CD14-positive monocyte (primary cell): ENCODE measurements around the gene EFCAB8. TPM values are rescaled to one million over a fixed set of nuclear protein-coding genes. Genes with fewer than 3 reads are reported as not detected.
A peak's percentile ranks its signal among the peaks of the same experiment; 100 is the strongest.

Experiments used
- DNase-seq, 3 donors: peaks; one replicate each; pipeline ENCODE4 v3.0.0-alpha.2; 2011 to 2022
- H2AFZ ChIP-seq: 2 replicates; pipeline ENCODE4 v1.6.0; 2012; ENCODE audit warnings: mild to moderate bottlenecking, low read depth, low read length, inconsistent platforms; ENCODE audit not compliant: insufficient read depth, poor library complexity, severe bottlenecking
- H3K27ac ChIP-seq, 2 donors: 1 replicate in 1 of 2; 2 replicates in 1 of 2; pipeline ENCODE4 v1.5.1; 2012 to 2013; ENCODE audit warnings: low read length in 2 of 2, control low read depth in 1 of 2, inconsistent platforms in 1 of 2, low read depth in 1 of 2, mild to moderate bottlenecking in 1 of 2
- H3K27me3 ChIP-seq, 2 donors: one replicate each; pipeline versions ENCODE4 v1.6.0 to v1.6.1; 2011 to 2013; ENCODE audit warnings: low read length in 2 of 2; ENCODE audit not compliant: control insufficient read depth in 2 of 2, insufficient read depth in 2 of 2
- H3K36me3 ChIP-seq, 2 donors: replicated peaks in 1 of 2; 1 replicate in 1 of 2; 2 replicates in 1 of 2; pipeline versions ENCODE4 v1.5.1 to v1.6.1; 2012 to 2013; ENCODE audit warnings: low read length in 2 of 2, control low read depth in 1 of 2, inconsistent platforms in 1 of 2, mild to moderate bottlenecking in 1 of 2; ENCODE audit not compliant: insufficient read depth in 2 of 2, control insufficient read depth in 1 of 2
- H3K4me1 ChIP-seq, 2 donors: 1 replicate in 1 of 2; 2 replicates in 1 of 2; pipeline versions ENCODE4 v1.5.1 to v1.6.1; 2012 to 2013; ENCODE audit warnings: low read length in 2 of 2, control low read depth in 1 of 2, inconsistent platforms in 1 of 2, mild to moderate bottlenecking in 1 of 2, moderate library complexity in 1 of 2; ENCODE audit not compliant: insufficient read depth in 2 of 2, control insufficient read depth in 1 of 2
- H3K4me2 ChIP-seq: replicated peaks from 2 replicates; pipeline ENCODE3; 2012; ENCODE audit warnings: low read length, moderate library complexity, mild to moderate bottlenecking; ENCODE audit not compliant: poor library complexity, severe bottlenecking; ENCODE audit errors: extremely low read depth
- H3K4me3 ChIP-seq, 3 experiments: fragments of 200-600 bp in 1 of 3; sonication (generic) in 1 of 3; replicated peaks in 1 of 3; 1 replicate in 2 of 3; 2 replicates in 1 of 3; pipeline ENCODE4 v1.5.1; 2011 to 2013; ENCODE audit warnings: low read length in 3 of 3, mild to moderate bottlenecking in 3 of 3, control low read depth in 2 of 3, low read depth in 2 of 3, inconsistent platforms in 1 of 3, moderate library complexity in 1 of 3
- H3K79me2 ChIP-seq: 2 replicates; pipeline ENCODE4 v1.6.0; 2012; ENCODE audit warnings: mild to moderate bottlenecking, control low read depth, inconsistent platforms, low read length, moderate library complexity; ENCODE audit not compliant: insufficient read depth
- H3K9ac ChIP-seq: 2 replicates; pipeline ENCODE4 v1.6.0; 2017; ENCODE audit warnings: low read length, mild to moderate bottlenecking; ENCODE audit not compliant: insufficient read depth, poor library complexity, severe bottlenecking
- H3K9me3 ChIP-seq, 2 donors: replicated peaks in 1 of 2; 1 replicate in 1 of 2; 2 replicates in 1 of 2; pipeline versions ENCODE4 v1.5.1 to v1.6.1; 2012 to 2013; ENCODE audit warnings: low read length in 2 of 2, control low read depth in 1 of 2; ENCODE audit not compliant: control insufficient read depth in 1 of 2, insufficient read depth in 1 of 2
- H4K20me1 ChIP-seq: 2 replicates; pipeline ENCODE4 v1.6.0; 2012; ENCODE audit warnings: mild to moderate bottlenecking, low read length, control low read depth, moderate library complexity; ENCODE audit not compliant: insufficient read depth
- H3K27ac Mint-ChIP-seq, 7 donors: one replicate each; pipeline ENCODE4 v1.8.0; 2020; ENCODE audit warnings: mild to moderate bottlenecking in 7 of 7, mixed read lengths in 7 of 7, moderate library complexity in 6 of 7, inconsistent platforms in 2 of 7
- H3K27me3 Mint-ChIP-seq, 3 donors: one replicate each; pipeline ENCODE4 v1.8.0; 2021 to 2022; ENCODE audit warnings: low read depth in 3 of 3, mild to moderate bottlenecking in 3 of 3, mixed read lengths in 3 of 3, moderate library complexity in 3 of 3, inconsistent platforms in 1 of 3
- H3K36me3 Mint-ChIP-seq, 2 donors: one replicate each; pipeline ENCODE4 v1.8.0; 2020; ENCODE audit warnings: mixed read lengths in 2 of 2, inconsistent platforms in 1 of 2, mild to moderate bottlenecking in 1 of 2
- H3K4me1 Mint-ChIP-seq: one replicate; pipeline ENCODE4 v1.8.0; 2020; ENCODE audit warnings: mild to moderate bottlenecking, mixed read lengths
- H3K4me3 Mint-ChIP-seq, 2 donors: one replicate each; pipeline ENCODE4 v1.8.0; 2020; ENCODE audit warnings: mild to moderate bottlenecking in 2 of 2, mixed read lengths in 2 of 2, moderate library complexity in 1 of 2
- H3K9me3 Mint-ChIP-seq, 7 donors: one replicate each; pipeline ENCODE4 v1.8.0; 2020 to 2022; ENCODE audit warnings: mixed read lengths in 7 of 7, mild to moderate bottlenecking in 6 of 7, moderate library complexity in 6 of 7, inconsistent platforms in 2 of 7
- WGBS: methylation state at CpG from one replicate; pipeline ENCODE4 v1.1.5; 2013; ENCODE audit warnings: missing lambda C conversion rate; ENCODE audit not compliant: insufficient coverage; 5-methylcytosine and 5-hydroxymethylcytosine counted together
- intact Hi-C, 2 donors: fragments of 100-400 bp; cut with micrococcal nuclease; formaldehyde crosslinking; loops; one replicate each; pipeline versions ENCODE4 v1.15.0 to v1.15.1; 2023
- polyA plus RNA-seq, 3 donors: library from polyadenylated mRNA; depleted of rRNA in 1 of 3; unstranded in 2 of 3; stranded (reverse) in 1 of 3; fragments of 300-500 nt in 2 of 3; fragments of >200 nt in 1 of 3; fragmentation: Illumina TruSeq in 2 of 3; gene quantifications; 1 replicate in 2 of 3; 2 replicates in 1 of 3; pipeline ENCODE4 v1.2.3, GENCODE V29; 2012 to 2021
- TF ChIP-seq, protein P1 (sequence below): fragments of 200-600 bp; IDR thresholded peaks from one replicate; pipeline ENCODE4 v1.8.0; 2022; ENCODE audit warnings: antibody characterized with exemption, mild to moderate bottlenecking

EFCAB8 gene
- polyA plus RNA-seq, 3 donors, result 0.45 TPM; not detected in 2

DNA sequence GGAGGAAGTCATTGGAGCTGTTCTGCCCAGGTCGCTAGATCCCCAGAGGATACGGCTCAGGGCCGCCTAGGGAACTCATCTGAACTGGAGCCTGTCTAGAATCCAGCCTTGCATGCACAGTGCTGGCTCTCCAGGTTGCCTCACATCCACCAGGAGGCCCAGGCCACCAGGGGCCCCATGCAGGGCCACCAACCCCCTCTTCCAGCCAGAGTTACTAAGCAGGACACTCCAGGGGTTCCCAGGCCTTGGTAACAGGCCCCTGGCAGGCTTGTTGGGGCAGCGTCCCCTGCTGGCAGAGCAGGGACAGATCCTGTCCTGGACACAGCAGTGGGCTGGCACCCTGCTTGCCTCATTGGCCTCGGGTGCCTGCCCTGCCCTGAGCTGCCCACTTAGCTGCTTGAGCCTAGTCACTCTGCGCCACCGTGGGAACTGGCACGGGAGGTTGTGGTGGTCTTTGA, 35.3 kb downstream of the EFCAB8 start:
- TF ChIP-seq, protein P1, sequence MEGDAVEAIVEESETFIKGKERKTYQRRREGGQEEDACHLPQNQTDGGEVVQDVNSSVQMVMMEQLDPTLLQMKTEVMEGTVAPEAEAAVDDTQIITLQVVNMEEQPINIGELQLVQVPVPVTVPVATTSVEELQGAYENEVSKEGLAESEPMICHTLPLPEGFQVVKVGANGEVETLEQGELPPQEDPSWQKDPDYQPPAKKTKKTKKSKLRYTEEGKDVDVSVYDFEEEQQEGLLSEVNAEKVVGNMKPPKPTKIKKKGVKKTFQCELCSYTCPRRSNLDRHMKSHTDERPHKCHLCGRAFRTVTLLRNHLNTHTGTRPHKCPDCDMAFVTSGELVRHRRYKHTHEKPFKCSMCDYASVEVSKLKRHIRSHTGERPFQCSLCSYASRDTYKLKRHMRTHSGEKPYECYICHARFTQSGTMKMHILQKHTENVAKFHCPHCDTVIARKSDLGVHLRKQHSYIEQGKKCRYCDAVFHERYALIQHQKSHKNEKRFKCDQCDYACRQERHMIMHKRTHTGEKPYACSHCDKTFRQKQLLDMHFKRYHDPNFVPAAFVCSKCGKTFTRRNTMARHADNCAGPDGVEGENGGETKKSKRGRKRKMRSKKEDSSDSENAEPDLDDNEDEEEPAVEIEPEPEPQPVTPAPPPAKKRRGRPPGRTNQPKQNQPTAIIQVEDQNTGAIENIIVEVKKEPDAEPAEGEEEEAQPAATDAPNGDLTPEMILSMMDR, result peak; percentile 25
- Histone ChIP-seq H3K27ac (no peak overlapping the region), H3K36me3 (no peaks in the 10 kb centered on the region), H3K27me3 (no peaks in the 10 kb centered on the region), H3K79me2 (no peaks in the 10 kb centered on the region), H3K9me3 (no peaks in the 10 kb centered on the region), H3K4me3 (no peak overlapping the region), H2AFZ (no peak overlapping the region), H3K9ac (no peak overlapping the region), H3K4me2 (no peak overlapping the region), H3K4me1 (no peaks in the 10 kb centered on the region), H4K20me1 (no peaks in the 10 kb centered on the region)
- 81% methylated on average over 6 of the region's 8 CpGs for WGBS
- Mint-ChIP-seq H3K27ac (peak overlapping the region in 1 of 7 donors; percentile 60), H3K4me1 (no peaks in the 10 kb centered on the region), H3K27me3 (peaks cover 2 to 5% (median 3%) of the 10 kb centered on the region in 3 donors), H3K9me3 (no peaks in the 10 kb centered on the region), H3K36me3 (no peaks in the 10 kb centered on the region), H3K4me3 (no peak overlapping the region)
- DNase-seq, result peak in 1 of 3 donors; percentile 4
- intact Hi-C loops, result no loop called here

- Histone ChIP-seq H3K9ac (no peak overlapping the region), H3K4me2 (no peak overlapping the region), H3K27me3 (no peaks in the 10 kb centered on the region), H3K4me1 (no peaks in the 10 kb centered on the region), H3K36me3 (no peaks in the 10 kb centered on the region), H4K20me1 (no peaks in the 10 kb centered on the region), H3K4me3 (no peak overlapping the region), H2AFZ (no peak overlapping the region), H3K79me2 (no peaks in the 10 kb centered on the region), H3K27ac (no peak overlapping the region), H3K9me3 (no peaks in the 10 kb centered on the region)
- no peak for DNase-seq
- Mint-ChIP-seq H3K9me3 (no peaks in the 10 kb centered on the region), H3K27ac (no peak overlapping the region), H3K4me1 (no peaks in the 10 kb centered on the region), H3K36me3 (no peaks in the 10 kb centered on the region), H3K4me3 (no peak overlapping the region), H3K27me3 (peaks cover 0 to 5% (median 3%) of the 10 kb centered on the region in 3 donors)
- intact Hi-C loops, result no loop called here
- WGBS, result 78% methylated on average over 7 of the region's 9 CpGs
- TF ChIP-seq, protein P1, result no peak
Observed at GRCh38 chr20:32894711-32895355, 36.1 kb downstream of the EFCAB8 start.
